Hypothalamus (tissue), 51 donors: ENCODE data around the gene MOCS3.
"Not testable (repeated sequence)": the region's sequence is repeated elsewhere in the genome, so short reads cannot be mapped to it uniquely, and the experiment has no call there.

Experiments
- DNase-seq, 51 donors: peaks; one replicate each; lab custom pipeline; 2025; lab: John Stamatoyannopoulos, UW

Gene MOCS3

DNA sequence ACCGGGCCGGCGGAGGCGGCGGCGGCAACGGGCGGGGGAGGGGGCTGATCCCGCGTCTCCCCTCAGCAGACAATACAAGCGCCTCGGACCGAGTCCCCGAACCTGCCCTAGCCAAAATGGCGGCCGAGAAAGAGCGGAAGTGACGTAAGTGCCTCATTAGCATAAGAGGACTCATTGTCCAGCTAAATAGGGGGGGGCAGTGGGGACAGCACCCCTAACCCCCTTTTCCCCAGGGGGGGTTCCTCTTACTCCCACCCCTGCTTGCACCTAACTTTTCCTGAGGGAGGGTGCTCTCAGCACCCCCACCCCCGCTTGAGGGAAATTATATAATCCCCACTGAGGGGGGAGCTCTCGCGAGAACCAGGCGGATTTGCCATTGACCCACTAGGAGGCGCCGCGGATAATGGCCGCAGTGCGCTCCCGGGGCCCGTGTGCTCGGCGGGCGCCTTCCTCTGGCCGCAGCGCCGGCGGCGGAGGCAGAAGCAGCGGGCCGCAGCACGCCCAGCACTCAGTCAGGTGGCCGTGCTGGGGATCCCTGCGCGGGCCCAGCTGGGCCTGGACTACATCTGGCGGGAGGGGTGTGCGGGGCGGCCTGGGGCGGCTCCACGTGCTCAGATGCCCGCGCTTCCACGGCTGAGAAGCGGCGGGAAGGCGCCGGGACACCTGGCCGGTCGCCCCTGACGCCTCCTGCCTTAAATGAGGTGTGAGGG, 27.2 kb upstream of the MOCS3 start, which contains the start of gene ADNP:
TSS of gene ADNP (minus strand) at position 132 of the 710 bp plus-strand sequence. CDS start 27,441 bp downstream, outside the sequence.
- peak; percentile 59 to 96 (median 87) for DNase-seq

DNA sequence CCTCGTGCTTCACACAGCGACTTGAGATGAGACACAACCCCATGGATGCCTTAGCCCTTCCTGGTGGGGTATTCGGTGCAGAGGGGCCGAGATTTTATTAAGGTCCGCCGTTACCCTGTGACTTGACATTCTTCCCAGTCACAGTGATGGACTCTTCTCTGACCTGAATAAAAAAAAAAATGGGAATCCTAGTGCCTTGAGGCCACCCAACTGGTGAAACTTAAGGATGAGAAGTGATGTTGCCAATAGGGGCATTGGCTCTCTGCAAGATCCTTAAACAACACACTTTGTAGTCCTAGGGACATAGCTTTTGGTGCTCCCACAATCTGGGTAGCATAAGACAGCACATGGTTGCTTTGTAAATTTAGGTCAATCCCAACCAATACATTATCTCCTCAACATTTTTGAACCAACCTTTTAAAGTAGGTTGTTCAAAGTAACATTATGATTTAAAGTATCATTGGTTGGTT, 26.6 kb upstream of the MOCS3 start:
- peak in 1 of 51 donors; percentile 43 for DNase-seq

DNA sequence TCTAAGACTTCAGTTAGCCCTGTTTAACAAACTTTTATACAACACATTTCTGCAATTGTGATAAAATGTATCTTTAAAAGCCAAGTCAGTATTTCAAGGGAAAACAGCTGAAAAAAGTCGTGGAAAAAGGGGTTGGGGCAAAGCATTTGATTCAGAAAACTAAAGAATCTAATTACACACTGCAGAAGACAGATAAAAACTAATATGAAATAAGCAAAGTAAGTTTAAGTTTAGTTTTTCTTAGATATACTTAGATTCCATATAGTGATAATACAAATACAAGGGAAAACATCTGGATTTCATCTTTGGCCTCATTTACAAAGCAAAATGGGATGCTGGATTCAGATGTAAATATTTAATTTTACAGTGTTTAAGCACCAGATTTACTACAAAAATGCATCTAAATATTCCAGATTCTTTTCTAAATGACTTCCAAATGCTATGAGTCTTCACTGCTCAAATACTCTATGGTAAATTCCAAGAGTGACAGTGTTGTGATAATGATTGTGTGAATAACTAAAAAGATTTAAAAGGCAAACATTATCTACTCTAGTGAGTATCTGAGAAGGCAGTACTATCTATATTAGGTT, 25.8 kb upstream of the MOCS3 start:
- no peak for DNase-seq

DNA sequence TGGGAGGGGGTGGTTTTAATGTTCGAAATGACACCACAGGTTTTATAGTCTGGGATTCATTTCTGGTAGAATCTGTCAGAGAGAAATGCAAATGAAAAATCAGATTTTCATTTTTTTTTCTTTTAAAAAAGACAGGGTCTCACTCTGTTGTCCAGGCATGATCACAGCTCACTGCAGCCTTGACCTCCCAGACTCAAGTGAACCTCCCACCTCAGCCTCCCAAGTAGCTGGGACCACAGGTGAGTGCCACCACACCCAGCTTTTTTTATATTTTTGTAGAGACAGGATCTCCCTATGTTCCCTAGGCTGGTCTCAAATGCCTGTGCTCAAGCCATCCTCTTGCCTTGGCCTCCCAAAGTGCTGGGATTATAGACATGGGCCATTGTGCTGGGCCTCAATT, 25.0 kb upstream of the MOCS3 start:
- DNase-seq: no peak

DNA sequence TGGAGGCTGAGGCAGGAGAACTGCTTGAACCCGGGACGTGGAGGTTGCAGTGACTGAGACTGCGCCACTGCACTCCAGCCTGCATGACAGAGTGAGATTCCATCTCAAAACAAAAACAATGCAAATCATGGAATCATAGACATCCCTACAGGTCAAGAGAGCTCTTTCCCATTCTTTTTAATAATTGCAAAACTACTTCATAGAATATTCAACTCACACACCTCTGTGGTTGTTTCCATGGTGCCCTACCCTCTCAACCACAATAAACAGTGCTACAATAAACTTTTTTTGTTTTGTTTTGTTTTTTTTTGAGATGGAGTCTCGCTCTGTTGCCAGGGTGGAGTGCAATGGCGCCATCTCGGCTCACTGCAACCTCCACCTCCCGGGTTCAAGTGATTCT, 15.5 kb upstream of the MOCS3 start:
- DNase-seq: no peak

DNA sequence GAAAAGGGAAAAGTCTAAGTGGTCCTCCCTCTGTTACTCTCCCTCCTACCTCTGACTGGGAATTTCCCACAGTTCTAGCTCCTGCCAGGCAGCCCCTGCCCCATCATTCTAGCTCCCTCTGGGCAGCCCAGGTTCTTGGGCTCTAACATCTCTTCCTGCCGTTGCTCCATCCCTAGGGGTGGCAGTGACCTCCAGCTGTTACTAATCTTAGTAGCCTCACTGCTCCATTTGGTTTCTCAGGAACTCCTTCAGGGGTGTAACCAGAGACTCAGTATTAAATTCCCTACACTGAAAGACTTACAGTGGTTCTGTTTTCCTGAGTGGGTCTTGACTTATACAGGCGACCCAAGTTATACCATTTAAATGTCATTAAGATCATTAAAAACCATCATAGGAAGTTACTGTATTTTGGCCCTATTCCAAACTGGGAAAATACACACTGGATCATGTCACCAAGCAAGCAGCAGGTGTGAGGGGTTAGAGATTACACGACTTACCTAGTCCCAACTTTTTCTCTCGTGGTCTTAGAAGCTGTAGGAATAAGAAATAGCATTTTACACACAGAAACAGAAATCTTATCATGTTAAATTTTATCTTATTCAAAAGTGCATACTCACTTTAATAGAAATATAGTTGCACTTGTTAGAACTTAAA, 10.4 kb upstream of the MOCS3 start:
- no peak for DNase-seq

DNA sequence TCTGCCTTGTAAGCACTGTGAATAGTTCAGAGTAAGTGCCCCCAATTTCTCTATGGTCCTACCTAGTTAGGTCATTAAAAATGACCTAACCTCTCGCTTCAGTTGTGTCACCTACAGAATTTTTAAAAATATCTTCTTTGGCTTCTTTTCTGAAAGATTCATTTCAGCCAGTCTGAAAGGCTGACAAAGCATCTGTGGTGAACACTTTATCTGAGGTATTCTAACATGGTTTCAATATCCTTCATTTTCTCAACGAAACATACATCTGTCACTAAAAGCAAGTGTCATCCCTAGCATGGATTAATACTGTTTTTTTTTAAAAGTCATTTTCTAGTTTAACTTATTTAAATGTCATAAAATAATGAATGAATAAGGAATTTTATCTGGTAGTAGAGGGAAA, 5.4 kb upstream of the MOCS3 start:
- no peak for DNase-seq

DNA sequence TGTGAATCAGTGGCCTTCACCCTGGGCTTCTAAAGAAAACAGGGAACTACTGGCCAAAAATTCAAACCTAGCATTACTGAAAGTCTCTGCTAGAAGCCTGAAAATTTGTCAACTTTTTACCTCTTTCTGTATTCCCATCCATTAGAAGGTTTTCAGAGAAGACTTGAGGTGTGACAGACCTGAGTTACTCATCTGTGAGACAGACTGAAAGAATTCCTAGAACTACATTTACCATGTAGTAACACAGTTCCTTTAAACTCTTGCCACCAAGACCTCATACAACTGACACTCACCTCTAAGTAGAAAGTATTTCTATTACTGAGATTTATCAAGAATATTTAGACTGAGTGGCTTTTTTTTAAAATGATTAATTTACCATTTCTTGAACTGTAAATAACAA, 4.8 kb upstream of the MOCS3 start:
- DNase-seq: no peak

DNA sequence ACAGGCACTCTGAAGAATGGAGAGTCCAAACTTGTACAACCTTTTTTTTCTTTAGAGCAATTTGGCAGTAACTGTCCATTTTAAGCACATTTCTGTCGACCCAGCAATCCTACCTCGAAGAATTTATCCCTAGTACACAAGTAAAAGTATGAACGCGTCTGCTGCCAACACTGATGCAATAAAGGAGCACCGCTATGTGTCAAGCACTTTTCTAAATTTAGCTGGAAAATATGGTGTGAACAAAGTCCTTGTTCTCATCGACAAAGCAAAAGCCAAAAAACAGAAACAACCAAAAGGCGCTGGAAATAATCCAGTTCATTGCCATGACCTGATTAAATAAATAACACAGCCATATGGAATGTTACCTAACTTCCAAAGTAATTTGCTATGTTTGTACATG, 1.3 kb upstream of the MOCS3 start:
- DNase-seq: no peak

DNA sequence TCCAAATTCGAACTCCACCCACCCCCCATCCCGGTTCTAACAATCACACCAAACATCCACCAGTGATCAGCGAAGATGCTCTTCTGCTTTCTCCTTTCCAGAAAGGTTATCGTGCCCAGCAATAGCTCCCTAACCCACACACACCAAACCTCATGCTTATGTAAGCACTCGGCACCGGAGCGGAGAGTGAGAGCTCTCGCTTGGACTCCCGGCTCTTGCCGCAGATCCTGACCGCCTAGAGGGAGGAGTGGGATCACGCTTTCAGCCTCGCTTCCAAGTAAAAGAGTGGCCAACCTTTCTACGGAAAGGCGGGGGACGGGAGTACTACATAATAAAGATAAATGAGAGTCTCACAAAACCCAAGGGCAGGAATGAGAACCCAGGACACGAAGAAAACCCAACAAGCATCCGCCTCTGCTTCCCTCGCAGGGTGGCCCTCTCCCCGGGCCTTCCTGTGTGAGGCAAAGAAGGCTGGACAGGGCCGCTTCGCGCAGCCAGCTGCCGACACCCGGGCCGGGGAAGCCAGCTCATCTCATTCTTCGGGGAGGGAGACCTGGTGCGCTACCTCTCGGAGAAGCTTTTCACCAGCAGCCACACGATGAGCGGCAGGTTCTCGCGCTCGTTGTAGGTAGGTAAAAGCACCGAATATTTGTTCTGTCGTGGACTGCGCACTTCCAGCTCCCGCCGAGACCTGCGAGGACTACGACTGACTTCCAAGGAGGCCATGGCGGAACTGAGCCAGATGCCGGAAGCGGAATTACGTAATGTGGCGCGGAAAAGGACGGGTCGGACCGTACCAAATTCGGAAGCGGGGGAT, 612 bp upstream of the MOCS3 start, which contains the start of gene DPM1:
TSS of gene DPM1 (minus strand) at position 735 of the 817 bp plus-strand sequence. CDS start at position 726, 9 bp downstream.
- peak; percentile 43 to 99 (median 81) for DNase-seq

DNA sequence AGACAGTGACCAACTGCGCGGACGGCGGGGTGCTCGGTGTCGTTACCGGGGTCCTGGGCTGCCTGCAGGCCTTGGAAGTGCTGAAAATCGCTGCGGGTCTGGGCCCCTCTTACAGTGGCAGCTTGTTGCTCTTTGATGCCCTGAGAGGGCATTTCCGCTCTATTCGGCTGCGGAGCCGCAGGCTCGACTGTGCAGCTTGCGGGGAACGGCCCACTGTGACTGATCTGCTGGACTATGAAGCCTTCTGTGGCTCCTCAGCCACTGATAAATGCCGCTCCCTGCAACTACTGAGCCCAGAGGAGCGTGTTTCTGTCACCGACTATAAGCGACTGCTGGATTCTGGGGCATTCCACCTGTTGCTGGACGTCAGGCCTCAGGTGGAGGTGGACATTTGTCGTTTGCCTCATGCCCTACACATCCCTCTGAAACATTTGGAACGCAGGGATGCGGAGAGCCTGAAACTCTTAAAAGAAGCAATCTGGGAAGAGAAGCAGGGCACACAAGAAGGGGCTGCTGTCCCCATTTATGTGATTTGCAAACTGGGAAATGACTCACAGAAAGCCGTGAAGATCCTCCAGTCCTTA, 1.0 kb downstream of the MOCS3 start:
- DNase-seq: no peak

DNA sequence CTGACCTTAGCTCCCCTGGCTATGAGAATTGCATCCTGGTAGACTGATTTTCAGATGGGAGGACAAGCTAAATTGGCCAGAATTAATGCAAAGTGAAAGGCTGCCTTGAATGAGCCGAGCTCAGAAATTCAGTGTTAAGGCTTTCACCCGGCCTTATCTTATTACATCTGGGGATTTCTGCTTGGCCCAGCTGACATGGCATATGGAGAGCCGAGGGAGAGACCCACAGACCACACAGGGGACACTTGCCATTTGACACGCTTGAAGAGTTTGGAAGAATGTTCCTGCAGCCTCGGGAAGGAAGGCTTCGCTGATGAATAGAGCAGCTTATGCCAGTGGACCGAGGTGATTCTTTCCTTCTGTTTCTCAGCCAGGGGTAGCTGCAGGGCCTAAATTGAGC, 9.0 kb downstream of the MOCS3 start:
- peak in 1 of 51 donors; percentile 5 for DNase-seq

DNA sequence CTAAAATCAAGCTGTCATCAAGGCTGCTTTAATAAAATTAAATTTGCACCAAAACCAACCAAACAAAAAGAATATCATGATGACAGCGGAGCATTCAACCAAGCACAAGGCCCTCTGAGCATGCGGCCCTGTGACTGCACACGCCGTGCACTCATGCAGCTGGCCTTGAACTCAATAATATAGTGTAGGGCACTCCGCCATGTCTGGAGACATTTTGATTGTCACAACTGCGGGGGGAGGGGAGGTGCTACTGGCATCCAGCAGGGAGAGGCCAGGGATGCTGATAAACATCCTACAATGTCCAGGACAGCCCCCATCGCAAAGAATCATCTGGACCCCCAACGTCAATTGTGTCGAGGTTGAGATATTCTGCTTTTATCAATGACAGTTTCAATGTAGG, 9.7 kb downstream of the MOCS3 start:
- DNase-seq: no peak

DNA sequence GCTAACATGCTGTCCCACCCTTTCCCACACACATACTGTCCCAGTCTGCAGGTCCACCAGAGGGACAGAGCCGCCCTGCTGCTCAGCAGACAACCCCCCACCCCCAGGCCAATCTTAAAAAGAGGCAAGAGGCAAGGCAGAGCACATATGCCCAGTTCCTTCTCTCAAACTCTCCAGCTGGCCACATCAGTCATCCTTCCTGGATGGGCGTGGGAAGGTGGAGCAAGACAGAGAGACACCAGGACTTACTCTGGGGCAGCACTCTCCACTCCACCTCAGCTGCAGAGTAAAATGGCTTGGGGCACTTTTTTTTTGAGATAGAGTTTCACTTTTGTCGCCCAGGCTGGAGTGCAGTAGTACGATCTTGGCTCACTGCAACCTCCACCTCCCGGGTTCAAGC, 10.8 kb downstream of the MOCS3 start:
- DNase-seq: no peak

DNA sequence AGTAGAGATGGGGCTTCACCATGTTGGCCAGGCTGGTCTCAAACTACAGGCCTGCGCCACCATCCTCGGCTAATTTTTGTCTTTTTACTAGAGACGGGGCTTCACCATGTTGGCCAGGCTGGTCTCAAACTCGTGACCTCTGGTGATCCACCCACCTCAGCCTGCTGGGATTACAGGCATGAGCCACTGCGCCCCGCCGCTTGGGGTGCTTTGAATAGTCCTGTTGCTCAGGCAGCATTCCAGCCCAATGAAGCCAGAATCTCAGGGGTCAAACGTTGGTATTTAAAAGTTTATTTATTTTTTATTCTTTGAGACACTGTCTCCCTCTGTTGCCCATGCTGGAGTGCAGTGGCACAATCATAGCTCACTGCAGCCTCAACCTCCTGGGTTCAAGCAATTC, 11.3 kb downstream of the MOCS3 start:
- no peak for DNase-seq

DNA sequence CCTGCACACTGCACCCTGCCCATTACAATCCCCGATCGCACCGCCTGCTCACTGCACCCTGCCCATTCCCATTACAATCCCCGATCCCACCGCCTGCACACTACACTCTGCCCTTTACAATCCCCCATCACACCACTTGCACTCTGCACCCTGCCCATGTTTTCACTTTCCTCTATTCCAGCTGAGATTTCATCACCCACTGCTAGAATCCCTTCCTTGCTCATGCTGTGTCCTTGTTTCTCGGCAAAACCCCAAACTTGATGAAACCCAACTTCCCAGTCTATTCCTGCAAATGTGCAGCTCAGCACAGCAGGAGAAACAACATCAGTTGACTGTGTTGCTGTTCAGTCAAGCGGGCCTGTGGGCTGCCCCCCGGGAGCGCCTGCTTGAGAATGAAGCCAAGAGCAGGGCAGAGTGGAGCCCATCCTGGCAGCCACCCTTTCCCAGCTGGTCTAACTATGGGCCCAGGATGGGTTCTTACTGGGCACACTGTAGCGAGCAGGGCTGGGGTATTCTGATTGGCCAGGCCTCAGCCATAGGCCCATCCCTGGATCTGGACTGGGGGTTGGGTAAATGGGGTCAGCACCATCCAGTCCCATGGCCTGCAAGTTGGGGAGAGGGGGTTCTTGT, 17.2 kb downstream of the MOCS3 start:
- DNase-seq: no peak

DNA sequence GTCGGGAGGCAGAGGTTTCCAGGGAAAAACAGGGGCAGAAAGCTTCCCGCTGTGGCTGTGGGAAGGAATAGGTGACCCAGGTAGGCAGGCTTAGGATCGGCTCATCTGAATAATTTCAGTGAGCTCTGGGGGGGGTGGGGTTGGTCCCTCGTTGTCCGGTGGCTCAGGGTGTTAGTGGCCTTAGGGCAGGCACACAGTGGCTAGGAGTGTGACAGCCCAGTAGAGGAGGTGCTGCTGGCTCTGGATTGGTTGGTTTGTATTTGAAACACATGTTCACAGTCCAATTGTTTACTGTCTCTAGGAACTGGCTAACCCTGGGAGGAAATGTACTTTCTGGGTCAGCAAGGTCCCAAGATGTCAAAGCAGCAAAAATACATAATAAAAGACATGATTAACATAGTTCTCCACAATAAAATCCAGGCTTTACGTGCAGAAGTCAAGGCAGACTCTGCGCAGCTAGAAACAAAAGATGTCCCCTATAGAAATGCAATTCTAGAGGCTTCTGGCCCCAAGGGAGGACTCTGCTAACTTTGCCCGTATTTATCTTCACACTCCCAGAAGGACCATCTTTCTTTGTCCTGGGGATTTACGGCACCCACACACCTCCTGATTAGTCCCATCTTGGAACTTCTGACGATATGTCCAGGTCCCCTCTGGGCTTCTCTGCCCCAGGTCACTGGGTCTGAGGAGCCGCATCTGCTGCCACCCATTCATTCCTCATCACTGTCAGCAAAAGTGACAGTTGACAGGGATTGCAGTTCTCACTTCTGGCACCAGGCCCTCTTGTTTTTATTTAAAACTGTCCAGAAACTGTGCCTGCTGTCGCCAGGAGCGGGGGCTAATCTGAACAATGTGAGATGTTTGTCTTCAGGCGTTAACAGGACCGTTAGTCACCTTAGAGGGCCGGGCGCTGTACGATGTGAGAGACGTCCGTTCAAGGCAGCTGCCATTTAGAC, 18.7 kb downstream of the MOCS3 start:
- no peak for DNase-seq

DNA sequence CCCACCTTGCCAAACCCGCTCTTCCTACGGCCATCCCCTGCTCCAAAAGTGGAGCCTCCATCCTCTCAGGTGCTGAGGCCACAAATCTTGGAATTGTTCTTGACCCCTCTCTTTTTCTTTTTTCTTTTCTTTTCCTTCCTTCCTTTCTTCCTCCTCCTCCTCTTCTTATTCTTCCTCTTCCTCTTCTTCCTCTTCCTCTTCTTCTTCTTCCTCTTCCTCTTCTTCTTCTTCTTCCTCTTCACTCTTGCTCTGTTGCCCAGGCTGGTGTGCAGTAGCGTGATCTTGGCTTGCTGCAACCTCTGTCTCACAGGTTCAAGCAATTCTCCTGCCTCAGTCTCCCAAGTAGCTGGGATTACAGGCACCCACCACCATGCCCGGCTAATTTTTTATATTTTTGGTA, 19.9 kb downstream of the MOCS3 start:
- DNase-seq: not testable (repeated sequence)
